ENCODE measurements around the gene RBMS1. TPM values are rescaled to one million over a fixed set of nuclear protein-coding genes. Genes with fewer than 3 reads are reported as not detected.

The RBMS1 gene
- total RNA-seq, 1 donor from 2014 or later: 148 TPM

GRCh38 chr2:160463245-160463644, 30.4 kb downstream of the RBMS1 start:
- Mint-ChIP-seq H3K9me3 (ENCODE audit: unreplicated experiment) (no peaks in the 10 kb centered on the region), H3K27ac (ENCODE audit: unreplicated experiment) (no peak overlapping the region), H3K36me3 (ENCODE audit: low read depth, unreplicated experiment) (peaks cover under 1% of the 10 kb centered on the region), H3K4me1 (ENCODE audit: low read depth, unreplicated experiment) (peaks cover 7% of the 10 kb centered on the region), H3K27me3 (ENCODE audit: low read depth, unreplicated experiment) (no peaks in the 10 kb centered on the region), H3K4me3 (ENCODE audit: unreplicated experiment) (no peak overlapping the region)
- no peak for FAIRE-seq
- Histone ChIP-seq H3K4me3 (ENCODE audit: insufficient read depth, low read depth, low read length) (no peak overlapping the region), H3K9ac (ENCODE audit: low read length) (no peak overlapping the region), H3K4me2 (ENCODE audit: low read length) (no peak overlapping the region), H3K9me3 (ENCODE audit: insufficient read depth, low read depth, low read length) (no peaks in the 10 kb centered on the region), H2AFZ (ENCODE audit: low read depth, low read length) (no peak overlapping the region), H4K20me1 (ENCODE audit: insufficient read depth, low read length) (peaks cover 96% of the 10 kb centered on the region), H3K36me3 (ENCODE audit: insufficient read depth, low read length) (no peaks in the 10 kb centered on the region), H3K27me3 (ENCODE audit: insufficient read depth, low read length) (no peaks in the 10 kb centered on the region), H3K79me2 (ENCODE audit: insufficient read depth, low read length) (peaks cover 89% of the 10 kb centered on the region), H3K4me1 (ENCODE audit: insufficient read depth, low read length) (no peaks in the 10 kb centered on the region), H3K27ac (ENCODE audit: low read depth, low read length) (no peak overlapping the region)
- TF ChIP-seq EZH2 (IDR thresholded peaks at IDR 0.05; ENCODE audit: insufficient read depth, low read length): no peak
- TF ChIP-seq, protein P1, sequence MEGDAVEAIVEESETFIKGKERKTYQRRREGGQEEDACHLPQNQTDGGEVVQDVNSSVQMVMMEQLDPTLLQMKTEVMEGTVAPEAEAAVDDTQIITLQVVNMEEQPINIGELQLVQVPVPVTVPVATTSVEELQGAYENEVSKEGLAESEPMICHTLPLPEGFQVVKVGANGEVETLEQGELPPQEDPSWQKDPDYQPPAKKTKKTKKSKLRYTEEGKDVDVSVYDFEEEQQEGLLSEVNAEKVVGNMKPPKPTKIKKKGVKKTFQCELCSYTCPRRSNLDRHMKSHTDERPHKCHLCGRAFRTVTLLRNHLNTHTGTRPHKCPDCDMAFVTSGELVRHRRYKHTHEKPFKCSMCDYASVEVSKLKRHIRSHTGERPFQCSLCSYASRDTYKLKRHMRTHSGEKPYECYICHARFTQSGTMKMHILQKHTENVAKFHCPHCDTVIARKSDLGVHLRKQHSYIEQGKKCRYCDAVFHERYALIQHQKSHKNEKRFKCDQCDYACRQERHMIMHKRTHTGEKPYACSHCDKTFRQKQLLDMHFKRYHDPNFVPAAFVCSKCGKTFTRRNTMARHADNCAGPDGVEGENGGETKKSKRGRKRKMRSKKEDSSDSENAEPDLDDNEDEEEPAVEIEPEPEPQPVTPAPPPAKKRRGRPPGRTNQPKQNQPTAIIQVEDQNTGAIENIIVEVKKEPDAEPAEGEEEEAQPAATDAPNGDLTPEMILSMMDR (IDR thresholded peaks at IDR 0.05; ENCODE audit: insufficient read depth, low read depth, low read length): no peak
- no peak for DNase-seq (ENCODE audit: low read depth)

DNA sequence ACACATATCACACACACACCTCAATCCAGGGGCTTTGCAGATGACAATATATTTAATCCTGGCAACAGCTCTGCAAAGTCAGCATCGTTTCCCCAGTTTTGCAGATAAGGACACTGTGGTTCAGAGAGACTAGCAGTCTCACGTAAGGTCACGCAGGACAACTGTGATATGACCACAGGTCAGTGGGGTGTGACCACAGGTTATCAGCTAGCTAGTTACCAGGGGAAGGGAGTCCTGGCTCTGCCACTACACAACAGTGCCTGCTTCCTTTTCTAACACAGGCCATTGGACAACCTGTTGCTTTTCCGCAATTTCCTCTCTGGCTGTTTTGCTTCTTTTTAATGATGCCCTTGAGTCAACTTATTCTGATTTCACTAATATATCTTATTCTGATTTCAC, 33.3 kb downstream of the RBMS1 start:
- no peak overlapping the region for H3K9ac ChIP-seq (ENCODE audit: low read length)
- peaks cover 2% of the 10 kb centered on the region for H3K36me3 Mint-ChIP-seq (ENCODE audit: low read depth, unreplicated experiment)
- no peaks in the 10 kb centered on the region for H3K27me3 Mint-ChIP-seq (ENCODE audit: low read depth, unreplicated experiment)

More for the DNA sequence above, 33.3 kb downstream of the RBMS1 start:
- H3K27me3 ChIP-seq (ENCODE audit: insufficient read depth, low read length): no peaks in the 10 kb centered on the region
- peaks cover 90% of the 10 kb centered on the region for H4K20me1 ChIP-seq (ENCODE audit: insufficient read depth, low read length)
- H2AFZ ChIP-seq (ENCODE audit: low read depth, low read length): no peak overlapping the region
- no peak overlapping the region for H3K4me3 ChIP-seq (ENCODE audit: insufficient read depth, low read depth, low read length)
- no peaks in the 10 kb centered on the region for H3K9me3 ChIP-seq (ENCODE audit: insufficient read depth, low read depth, low read length)
- peaks cover 75% of the 10 kb centered on the region for H3K79me2 ChIP-seq (ENCODE audit: insufficient read depth, low read length)
- Mint-ChIP-seq H3K27ac (ENCODE audit: unreplicated experiment) (no peak overlapping the region), H3K4me1 (ENCODE audit: low read depth, unreplicated experiment) (peaks cover 16% of the 10 kb centered on the region), H3K9me3 (ENCODE audit: unreplicated experiment) (no peaks in the 10 kb centered on the region), H3K4me3 (ENCODE audit: unreplicated experiment) (no peak overlapping the region)
- no peaks in the 10 kb centered on the region for H3K4me1 ChIP-seq (ENCODE audit: insufficient read depth, low read length)
- no peak overlapping the region for H3K4me2 ChIP-seq (ENCODE audit: low read length)
- no peak overlapping the region for H3K27ac ChIP-seq (ENCODE audit: low read depth, low read length)
- TF ChIP-seq, protein P1 (IDR thresholded peaks at IDR 0.05; ENCODE audit: insufficient read depth, low read depth, low read length): no peak
- TF ChIP-seq EZH2 (IDR thresholded peaks at IDR 0.05; ENCODE audit: insufficient read depth, low read length): no peak
- no peak for FAIRE-seq
- no peaks in the 10 kb centered on the region for H3K36me3 ChIP-seq (ENCODE audit: insufficient read depth, low read length)
- DNase-seq (ENCODE audit: low read depth): no peak
